HepG2 (cell line): ENCODE data around the gene SLC7A8.

Experiments
- CBX2 ChIP-seq, 2 experiments: fragments of 200-600 bp in 1 of 2; sonication (generic); formaldehyde crosslinking in 1 of 2; IDR thresholded peaks; 2 replicates each; pipeline versions ENCODE4 v1.7.0 to v1.8.1; 2018 to 2022; ENCODE audit warnings: low read depth in 2 of 2, low read length in 1 of 2, mild to moderate bottlenecking in 1 of 2, missing genetic modification reagents in 1 of 2
- CTCF ChIP-seq: sonication (generic); formaldehyde crosslinking; IDR thresholded peaks from 2 replicates; pipeline ENCODE4 v1.5.0; 2020; ENCODE audit warnings: mild to moderate bottlenecking, missing genetic modification reagents, moderate library complexity
- ISX ChIP-seq: sonication (generic); formaldehyde crosslinking; conservative IDR thresholded peaks from 2 replicates; pipeline ENCODE4 v1.5.0; 2020; ENCODE audit warnings: missing genetic modification reagents
- NCOR1 ChIP-seq: fragments of 200-600 bp; sonication (generic); IDR thresholded peaks from 2 replicates; pipeline ENCODE4 v1.7.0; 2017; ENCODE audit warnings: antibody characterized with exemption, low read length, borderline replicate concordance
- NFYC ChIP-seq: IDR thresholded peaks from 2 replicates; pipeline ENCODE4 v1.6.1; 2016; ENCODE audit warnings: missing genetic modification reagents, missing compliant biosample characterization
- POLR2AphosphoS2 ChIP-seq: IDR thresholded peaks from 2 replicates; pipeline ENCODE4 v1.6.1; 2011; ENCODE audit warnings: low read depth, low read length, improper control_type of control experiment
- TAF1 ChIP-seq: sonication (generic); formaldehyde crosslinking; IDR thresholded peaks from 2 replicates; pipeline ENCODE4 v1.4.0; 2020; ENCODE audit warnings: missing genetic modification reagents
- ZBTB26 ChIP-seq: IDR thresholded peaks from 2 replicates; pipeline ENCODE4 v1.6.1; 2016; ENCODE audit warnings: missing compliant biosample characterization, missing genetic modification reagents, borderline replicate concordance
- ZKSCAN8 ChIP-seq: IDR thresholded peaks from 2 replicates; pipeline ENCODE4 v1.6.1; 2016; ENCODE audit warnings: borderline replicate concordance, missing genetic modification reagents, missing compliant biosample characterization
- ZNF260 ChIP-seq: sonication (generic); formaldehyde crosslinking; IDR thresholded peaks from 2 replicates; pipeline ENCODE4 v1.4.0; 2020; ENCODE audit warnings: missing genetic modification reagents, low read depth, mild to moderate bottlenecking, borderline replicate concordance

GRCh38 chr14:23181946-23182345 is 1.5 kb downstream of the SLC7A8 start:
- TF ChIP-seq POLR2AphosphoS2 (no peak), NCOR1 (no peak), ZKSCAN8 (no peak), ZNF260 (no peak), TAF1 (no peak), ISX (CRISPR knock-in tag) (no peak), CBX2 (IDR thresholded peaks at IDR 0.05; ENCODE audit: low read depth, low read length) (no peak), CBX2 (CRISPR knock-in tag; IDR thresholded peaks at IDR 0.05; ENCODE audit: low read depth) (no peak), CTCF (no peak), ZBTB26 (CRISPR knock-in tag) (no peak), NFYC (no peak)
